Activated CD8-positive, alpha-beta T cell treated with anti-CD3 and anti-CD28 coated beads, Interleukin-2, amount 10 ng/mL, durations not matched to agents 7 days and 5 days (primary cell): ENCODE measurements around the gene ZYG11B. TPM values are rescaled to one million over a fixed set of nuclear protein-coding genes. Genes with fewer than 3 reads are reported as not detected.
"Not testable (repeated sequence)": the region's sequence is repeated elsewhere in the genome, so short reads cannot be mapped to it uniquely, and the experiment has no call there.

Experiments
- ATAC-seq: fragments of 150-1000 bp; cut with Tn5 transposase; one replicate; pipeline ENCODE4 v1.10.0; 2021; ENCODE audit warnings: moderate library complexity
- CTCF ChIA-PET: fragments of 350-600 bp; sonication (Branson Sonifier 250); formaldehyde crosslinking; loops from one replicate; lab custom pipeline; 2021; ENCODE audit warnings: antibody characterized with exemption; lab: Charles Lee
- POLR2A ChIA-PET: fragments of 350-600 bp; sonication (Branson Sonifier 250); formaldehyde crosslinking; loops from one replicate; lab custom pipeline; 2021; ENCODE audit warnings: antibody characterized with exemption; lab: Charles Lee
- DNase-seq: peaks from one replicate; pipeline ENCODE4 v3.0.0-alpha.2; 2020
- H3K27ac Mint-ChIP-seq: one replicate; pipeline ENCODE4 v1.8.0; 2021; ENCODE audit warnings: mild to moderate bottlenecking, mixed read lengths
- H3K27me3 Mint-ChIP-seq: one replicate; pipeline ENCODE4 v1.8.0; 2021; ENCODE audit warnings: low read depth, mixed read lengths
- H3K36me3 Mint-ChIP-seq: one replicate; pipeline ENCODE4 v1.8.0; 2021; ENCODE audit warnings: low read depth, mixed read lengths
- H3K4me1 Mint-ChIP-seq: one replicate; pipeline ENCODE4 v1.8.0; 2021; ENCODE audit warnings: low read depth, mixed read lengths
- H3K4me3 Mint-ChIP-seq: one replicate; pipeline ENCODE4 v1.8.0; 2021; ENCODE audit warnings: mild to moderate bottlenecking, mixed read lengths
- H3K9me3 Mint-ChIP-seq: one replicate; pipeline ENCODE4 v1.8.0; 2022; ENCODE audit warnings: mixed read lengths; ENCODE audit not compliant: insufficient read depth
- total RNA-seq, 2 experiments: library from RNA; stranded (reverse); gene quantifications; one replicate each; pipeline ENCODE4 v1.2.3, GENCODE V29; 2021

The ZYG11B gene
- total RNA-seq, 2 experiments from 2014 or later: 6.8 to 7.5 TPM

DNA sequence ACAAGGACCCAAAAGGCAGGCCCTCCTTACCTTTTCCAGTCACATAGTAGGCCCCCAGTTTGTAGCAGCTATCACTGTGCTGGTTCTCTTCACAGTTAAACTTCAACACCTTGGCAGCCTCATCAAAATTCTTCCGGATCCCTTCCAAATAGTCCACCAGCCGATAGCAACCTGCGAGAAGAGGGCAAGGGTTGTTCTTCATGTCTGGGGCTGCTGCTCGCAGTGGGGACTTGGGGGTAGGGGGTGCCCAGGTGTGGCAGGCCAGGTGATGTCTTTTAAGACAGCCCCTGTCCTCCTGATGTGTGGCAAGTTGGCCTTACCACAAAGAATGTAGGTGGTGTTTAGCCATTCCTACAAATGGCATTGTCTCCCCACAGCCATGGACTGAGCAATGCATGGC lies 33.6 kb upstream of the ZYG11B start:
- ChIA-PET POLR2A (no interaction called here), CTCF (interaction anchor here (0.6 kb wide), 1 partner anchor 275 kb away, joined by 3 read pairs; no protein-coding TSS in a partner anchor)
- DNase-seq (no peak), ATAC-seq (no peak)
- Mint-ChIP-seq H3K36me3 (peaks cover 42% of the 10 kb centered on the region), H3K9me3 (no peaks in the 10 kb centered on the region), H3K27ac (no peak overlapping the region), H3K4me3 (no peak overlapping the region), H3K27me3 (no peaks in the 10 kb centered on the region), H3K4me1 (peaks cover 12% of the 10 kb centered on the region)

DNA sequence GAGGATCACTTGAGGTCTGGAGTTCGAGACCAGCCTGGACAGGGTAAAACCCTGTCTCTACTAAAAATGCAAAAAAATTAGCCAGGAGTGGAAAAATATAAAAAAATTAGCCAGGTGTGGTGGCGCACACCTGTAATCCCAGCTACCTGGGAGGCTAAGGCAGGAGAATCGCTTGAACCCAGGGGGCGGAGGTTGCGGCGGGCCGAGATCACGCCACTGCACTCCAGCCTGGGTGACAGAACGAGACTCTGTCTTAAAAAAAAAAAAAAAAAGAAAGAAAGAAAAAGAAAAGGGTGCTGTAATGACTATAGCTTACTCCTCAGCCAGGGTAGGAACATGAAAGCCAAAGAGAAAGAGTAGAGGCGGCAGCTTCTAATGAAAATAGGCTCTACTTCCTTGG lies 32.9 kb upstream of the ZYG11B start:
- DNase-seq, CTCF ChIA-PET, POLR2A ChIA-PET, H3K9me3 Mint-ChIP-seq, H3K27me3 Mint-ChIP-seq, H3K4me3 Mint-ChIP-seq, ATAC-seq, H3K27ac Mint-ChIP-seq: not testable (repeated sequence)
- peaks cover 38% of the 10 kb centered on the region for H3K36me3 Mint-ChIP-seq
- H3K4me1 Mint-ChIP-seq: peaks cover 17% of the 10 kb centered on the region

DNA sequence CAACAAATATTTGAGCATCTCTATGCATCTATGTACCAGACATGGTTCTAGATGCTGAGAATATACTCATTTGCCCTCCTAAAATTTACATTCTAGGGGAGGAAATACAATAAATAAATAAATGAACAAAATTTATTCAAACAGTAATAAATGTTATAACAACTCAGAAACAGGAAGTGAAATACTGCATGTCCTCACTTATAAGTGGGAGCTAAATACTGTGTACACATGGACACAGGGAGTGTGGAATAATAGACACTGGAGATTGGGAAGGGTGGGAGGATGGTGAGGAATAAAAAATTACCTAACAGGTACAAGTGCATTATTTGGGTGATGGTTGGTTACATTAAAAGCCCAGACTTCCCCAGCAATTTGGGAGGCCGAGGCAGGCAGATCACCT lies 32.4 kb upstream of the ZYG11B start:
- no peak for DNase-seq
- no peak for ATAC-seq
- CTCF ChIA-PET: no interaction called here
- H3K4me1 Mint-ChIP-seq: peaks cover 20% of the 10 kb centered on the region
- POLR2A ChIA-PET: no interaction called here
- no peak overlapping the region for H3K4me3 Mint-ChIP-seq
- H3K36me3 Mint-ChIP-seq: peaks cover 34% of the 10 kb centered on the region
- H3K9me3 Mint-ChIP-seq: no peaks in the 10 kb centered on the region
- no peak overlapping the region for H3K27ac Mint-ChIP-seq
- no peaks in the 10 kb centered on the region for H3K27me3 Mint-ChIP-seq

DNA sequence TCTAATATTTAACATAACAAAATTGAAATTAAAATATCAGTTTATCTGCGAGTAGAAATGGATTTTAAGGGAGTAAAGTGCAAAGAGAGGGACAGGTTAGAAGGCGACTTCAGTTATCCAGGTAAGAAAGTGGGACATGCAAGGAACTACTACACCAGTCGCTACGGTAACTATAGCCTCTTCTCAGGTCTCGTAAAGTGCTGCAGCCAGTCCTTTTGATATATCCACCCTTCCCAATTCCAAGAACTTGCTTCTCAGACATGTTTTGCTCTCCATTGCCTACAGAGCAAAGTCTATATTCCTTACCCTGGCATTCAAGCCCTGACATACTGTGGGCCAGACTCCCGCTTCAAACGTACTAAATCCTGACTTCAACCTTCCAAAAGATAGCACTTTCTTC lies 30.6 kb upstream of the ZYG11B start:
- H3K4me1 Mint-ChIP-seq: peaks cover 20% of the 10 kb centered on the region
- H3K27ac Mint-ChIP-seq: no peak overlapping the region
- ATAC-seq: no peak
- POLR2A ChIA-PET: interaction anchor here (1.4 kb wide), 1 partner anchor 291 kb away, joined by 4 read pairs; the partner anchor contains the start of genes ORC1 and PRPF38A
- H3K9me3 Mint-ChIP-seq: no peaks in the 10 kb centered on the region
- no peak overlapping the region for H3K4me3 Mint-ChIP-seq
- CTCF ChIA-PET: no interaction called here
- no peak for DNase-seq
- no peaks in the 10 kb centered on the region for H3K27me3 Mint-ChIP-seq
- peaks cover 28% of the 10 kb centered on the region for H3K36me3 Mint-ChIP-seq

DNA sequence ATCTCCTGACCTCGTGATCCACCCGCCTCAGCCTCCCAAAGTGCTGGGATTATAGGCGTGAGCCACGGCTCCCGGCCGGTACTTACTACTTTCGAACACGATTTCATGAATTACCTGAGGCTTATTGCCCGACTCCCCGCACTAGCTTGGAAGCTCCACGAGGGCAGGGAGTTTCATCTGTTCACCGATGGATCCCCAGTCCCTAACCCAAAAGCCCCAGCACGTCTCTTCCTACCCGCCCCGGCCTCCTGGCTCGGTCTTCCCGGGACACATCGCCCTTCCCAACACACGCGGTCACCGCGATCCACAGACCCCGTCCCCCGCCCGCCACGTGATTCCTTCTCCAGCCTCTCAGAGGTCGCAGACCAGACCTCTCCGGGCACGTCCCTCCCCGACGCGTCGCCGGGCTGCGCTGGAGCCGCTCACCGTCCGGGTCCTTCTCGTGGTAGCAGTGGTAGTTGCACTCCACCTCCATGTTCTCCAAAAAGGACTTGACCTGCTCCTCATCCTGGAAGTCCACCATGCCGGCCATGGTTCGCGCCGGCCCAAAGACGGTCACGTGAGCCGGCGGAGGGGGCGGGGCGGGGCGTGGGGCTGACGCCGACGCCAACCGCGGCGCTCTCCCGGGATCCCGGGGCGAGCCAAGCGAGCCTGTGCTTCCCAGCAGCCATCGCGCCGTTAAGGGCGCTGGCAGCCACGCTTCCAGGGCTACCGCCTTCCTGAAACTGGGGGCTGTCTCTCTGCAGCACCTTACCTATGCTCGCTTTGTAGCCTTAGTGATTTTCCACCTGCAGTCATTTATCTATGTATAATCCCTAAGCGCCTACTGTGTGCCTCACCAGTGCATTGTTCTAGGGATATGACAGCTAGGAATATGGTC lies 28.2 kb upstream of the ZYG11B start, which contains the start of gene COA7:
COA7 (minus strand) TSS at position 553 of the 880 bp plus-strand sequence; CDS start at position 532, 21 bp downstream.
- H3K9me3 Mint-ChIP-seq: no peaks in the 10 kb centered on the region
- DNase-seq: peak; percentile 68
- no peaks in the 10 kb centered on the region for H3K27me3 Mint-ChIP-seq
- H3K36me3 Mint-ChIP-seq: peaks cover 13% of the 10 kb centered on the region
- POLR2A ChIA-PET: interaction anchor here (1.3 kb wide), 1 partner anchor 274 kb away, joined by 7 read pairs; no protein-coding TSS in a partner anchor
- H3K4me1 Mint-ChIP-seq: peaks cover 28% of the 10 kb centered on the region
- peak within 1 kb of the TSS; percentile 89 for H3K27ac Mint-ChIP-seq
- CTCF ChIA-PET: interaction anchor here (1.6 to 2.3 kb wide), 3 partner anchors 12 to 224 kb away, joined by 4 to 8 read pairs (median 5); partner anchors contain the start of gene ECHDC2
- peak; percentile 56 for ATAC-seq
- peak within 1 kb of the TSS; percentile 90 for H3K4me3 Mint-ChIP-seq

DNA sequence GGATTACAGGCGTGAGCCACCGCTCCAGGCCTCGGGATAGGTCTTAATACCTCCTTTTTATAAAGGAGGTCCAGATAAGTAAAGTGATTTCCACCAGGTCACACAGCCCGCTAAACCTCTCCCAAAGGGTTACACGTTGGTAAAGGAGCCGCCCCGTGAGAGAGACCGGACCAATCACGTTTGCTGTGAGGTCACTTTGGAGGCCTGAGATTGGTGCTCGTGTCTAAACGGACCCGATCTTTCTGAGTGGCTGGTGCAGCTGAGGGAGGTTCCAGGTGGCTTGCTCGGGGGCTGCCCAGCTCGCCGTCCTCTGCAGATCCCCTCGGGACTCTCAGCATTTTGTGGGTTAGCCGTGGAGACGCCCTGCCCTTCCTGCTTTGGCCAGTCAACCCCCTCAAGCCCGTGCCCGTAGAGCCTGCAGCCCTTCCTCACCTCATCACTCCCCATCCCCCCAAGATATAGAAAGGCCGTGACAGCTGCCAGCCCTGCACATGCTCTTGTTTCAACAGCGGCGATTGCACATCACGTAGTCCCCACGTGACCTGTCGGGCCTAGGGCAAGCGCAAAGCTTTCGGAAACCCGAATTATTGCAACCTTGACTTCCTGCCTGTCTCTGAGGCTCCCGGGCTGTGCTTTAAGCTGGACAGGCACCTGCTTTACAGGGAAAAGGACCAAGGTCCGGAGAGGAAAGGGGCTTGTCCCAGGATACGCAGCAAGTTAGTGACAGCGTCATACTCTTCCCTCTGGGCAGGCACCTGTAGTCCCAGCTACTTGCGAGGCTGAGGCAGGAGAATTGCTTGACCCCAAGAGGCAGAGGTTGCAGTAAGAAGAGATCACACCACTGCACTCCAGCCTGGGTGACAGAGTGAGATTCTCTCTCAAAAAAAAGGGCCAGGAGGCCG lies 23.1 kb upstream of the ZYG11B start:
- POLR2A ChIA-PET: interaction anchor here (0.6 to 1.9 kb wide), 9 partner anchors 10 to 337 kb away, joined by 3 to 14 read pairs (median 4); partner anchors contain the start of genes ORC1, PRPF38A and ZYG11B
- ATAC-seq (peak; percentile 94), DNase-seq (peak; percentile 89)
- CTCF ChIA-PET: interaction anchor here (1.0 to 2.2 kb wide), 9 partner anchors 9 to 479 kb away, joined by 3 to 13 read pairs (median 4); partner anchors contain the start of genes ECHDC2 and ZYG11B
- Mint-ChIP-seq H3K27ac (peak overlapping the region; percentile 91), H3K4me1 (peaks cover 28% of the 10 kb centered on the region), H3K27me3 (peaks cover 3% of the 10 kb centered on the region), H3K9me3 (no peaks in the 10 kb centered on the region), H3K36me3 (no peaks in the 10 kb centered on the region), H3K4me3 (peak overlapping the region; percentile 86)

DNA sequence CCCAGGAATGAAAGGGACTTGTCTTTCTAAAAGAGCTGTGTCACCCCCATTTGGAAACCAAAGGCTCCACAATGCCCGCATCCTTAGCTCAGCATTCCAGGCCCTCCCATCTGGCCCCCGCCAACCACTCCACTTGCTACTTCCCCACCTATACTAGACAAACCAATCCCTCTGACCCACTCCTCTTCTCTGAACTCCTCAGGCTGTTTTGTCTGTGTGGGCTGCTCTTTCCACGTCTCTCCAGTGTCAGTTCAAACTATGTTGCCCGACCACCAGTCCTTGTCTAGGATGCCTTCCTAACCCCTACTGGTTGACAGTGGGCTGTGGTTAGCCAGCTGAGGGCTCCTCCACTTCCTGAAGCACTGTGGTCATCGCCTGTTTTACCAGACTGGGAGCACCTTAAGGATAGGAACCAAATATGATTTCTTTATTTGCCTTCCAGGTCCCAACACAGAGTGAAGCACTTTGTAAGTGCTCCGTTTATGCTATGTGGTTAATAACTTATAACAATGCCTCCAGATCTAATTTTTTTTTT lies 20.1 kb upstream of the ZYG11B start:
- peaks cover 20% of the 10 kb centered on the region for H3K4me1 Mint-ChIP-seq
- peaks cover 10% of the 10 kb centered on the region for H3K27me3 Mint-ChIP-seq
- no peak overlapping the region for H3K4me3 Mint-ChIP-seq
- CTCF ChIA-PET: interaction anchor here (1.2 kb wide), 1 partner anchor 9 kb away, joined by 4 read pairs; no protein-coding TSS in a partner anchor
- no peaks in the 10 kb centered on the region for H3K9me3 Mint-ChIP-seq
- H3K27ac Mint-ChIP-seq: no peak overlapping the region
- POLR2A ChIA-PET: no interaction called here
- no peak for DNase-seq
- H3K36me3 Mint-ChIP-seq: no peaks in the 10 kb centered on the region
- ATAC-seq: no peak

DNA sequence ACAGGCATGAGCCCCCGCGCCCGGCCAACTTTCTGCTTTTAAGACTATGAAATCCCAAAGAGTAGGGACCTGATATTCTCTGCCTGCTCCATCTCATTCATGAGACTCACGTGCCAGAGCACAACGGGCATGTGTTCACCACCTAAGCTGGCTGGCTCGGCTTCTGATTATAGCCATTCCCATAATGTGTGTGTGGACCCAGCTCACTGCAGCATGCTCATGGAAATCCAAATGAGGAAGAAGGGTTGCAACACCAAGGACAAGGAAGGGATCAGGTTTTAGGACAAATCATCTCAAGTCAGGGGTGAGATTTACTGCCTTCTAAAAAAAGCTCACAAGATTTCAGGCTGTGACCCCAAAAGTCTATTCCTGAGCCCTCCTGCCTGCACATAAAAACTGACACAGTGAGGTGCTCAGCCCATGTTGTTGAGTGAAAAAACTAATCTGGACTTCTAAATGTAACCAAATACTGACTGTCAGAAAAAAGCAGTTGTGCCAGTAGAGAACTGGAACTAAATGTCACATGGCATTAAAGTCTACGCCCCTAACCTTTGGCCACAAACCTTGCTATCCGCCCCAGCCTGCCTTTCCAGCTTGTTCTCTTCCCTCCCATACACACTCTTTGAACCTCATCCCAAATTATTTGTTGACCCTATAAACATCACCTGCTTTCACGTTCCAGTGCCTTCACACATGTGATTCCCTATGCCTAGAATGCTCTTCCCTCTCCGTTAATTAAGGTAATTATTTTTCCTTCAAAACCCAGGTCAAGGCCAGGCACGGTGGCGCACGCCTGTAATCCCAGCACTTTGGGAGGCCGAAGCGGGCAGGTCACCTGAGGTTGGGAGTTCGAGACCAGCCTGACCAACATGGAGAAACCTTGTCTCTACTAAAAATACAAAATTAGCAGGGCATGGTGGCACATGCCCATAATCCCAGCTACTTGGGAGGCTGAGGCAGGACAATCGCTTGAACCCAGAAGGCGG lies 19.0 kb upstream of the ZYG11B start:
- H3K27ac Mint-ChIP-seq: no peak overlapping the region
- ChIA-PET CTCF (interaction anchor here (1.2 kb wide), 1 partner anchor 8 kb away, joined by 4 read pairs; no protein-coding TSS in a partner anchor), POLR2A (no interaction called here)
- no peak overlapping the region for H3K4me3 Mint-ChIP-seq
- H3K9me3 Mint-ChIP-seq: no peaks in the 10 kb centered on the region
- peaks cover 20% of the 10 kb centered on the region for H3K4me1 Mint-ChIP-seq
- no peak for DNase-seq
- no peak for ATAC-seq
- peaks cover 11% of the 10 kb centered on the region for H3K27me3 Mint-ChIP-seq
- H3K36me3 Mint-ChIP-seq: no peaks in the 10 kb centered on the region

DNA sequence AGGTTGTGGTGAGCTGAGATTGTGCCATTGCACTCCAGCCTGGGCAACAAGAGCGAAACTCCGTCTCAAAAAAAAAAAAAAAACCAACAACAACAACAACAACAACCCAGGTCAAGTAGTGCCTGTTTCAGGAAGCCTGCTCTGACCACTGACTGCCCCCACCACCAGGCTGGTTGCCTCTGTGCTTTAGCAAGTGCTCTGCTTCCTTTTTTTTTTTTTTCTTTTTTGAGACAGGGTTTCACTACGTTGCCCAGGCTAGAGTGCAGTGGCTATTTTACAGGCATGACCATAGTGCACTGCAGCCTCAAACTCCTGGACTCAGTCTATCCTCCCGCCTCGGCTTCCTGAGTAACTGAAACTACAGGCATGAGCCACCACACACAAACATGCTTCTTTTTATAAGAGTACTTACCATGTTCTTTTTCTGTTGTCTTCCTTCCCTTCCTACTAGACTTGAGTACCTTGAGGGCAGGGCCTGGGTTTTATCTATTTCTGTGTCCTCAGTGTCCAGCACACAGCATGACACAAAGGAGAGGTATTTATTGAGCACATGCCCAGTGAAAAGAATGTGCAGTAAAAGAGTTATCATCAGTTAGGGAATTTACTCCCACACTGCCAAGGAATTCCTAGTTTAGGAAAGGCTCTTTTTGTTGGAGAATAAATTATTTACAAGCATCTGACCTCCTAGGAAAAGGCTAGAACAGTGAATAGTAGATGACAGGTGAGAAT lies 18.2 kb upstream of the ZYG11B start:
- Mint-ChIP-seq H3K27me3 (peaks cover 12% of the 10 kb centered on the region), H3K4me1 (peaks cover 15% of the 10 kb centered on the region), H3K9me3 (no peaks in the 10 kb centered on the region), H3K27ac (no peak overlapping the region), H3K36me3 (no peaks in the 10 kb centered on the region), H3K4me3 (no peak overlapping the region)
- CTCF ChIA-PET: no interaction called here
- ATAC-seq: no peak
- no peak for DNase-seq
- POLR2A ChIA-PET: no interaction called here

DNA sequence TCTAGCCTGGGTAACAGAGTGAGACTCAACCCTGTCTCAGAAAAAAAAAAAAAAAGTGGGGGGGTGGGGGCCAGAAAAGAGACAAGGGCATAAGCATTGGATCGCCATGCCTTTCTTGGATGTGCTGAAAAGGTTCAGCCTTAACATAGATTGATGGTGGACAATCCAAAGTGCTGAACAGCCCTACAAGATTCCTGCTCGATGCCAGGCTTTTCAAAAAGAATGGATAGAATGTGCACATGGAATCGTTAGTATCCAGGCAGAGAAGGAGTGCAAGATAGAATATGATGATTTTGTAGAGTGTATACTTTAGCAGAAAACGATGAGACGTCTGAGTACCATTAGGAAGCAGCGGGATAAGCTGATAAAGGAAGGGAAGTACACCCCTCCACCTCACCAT lies 17.2 kb upstream of the ZYG11B start:
- CTCF ChIA-PET: no interaction called here
- Mint-ChIP-seq H3K36me3 (no peaks in the 10 kb centered on the region), H3K9me3 (no peaks in the 10 kb centered on the region), H3K27ac (no peak overlapping the region), H3K27me3 (peaks cover 12% of the 10 kb centered on the region), H3K4me1 (peaks cover 9% of the 10 kb centered on the region), H3K4me3 (no peak overlapping the region)
- POLR2A ChIA-PET: no interaction called here
- DNase-seq (no peak), ATAC-seq (no peak)
